WTC11 (cell line): ENCODE results near the gene DNAH8. TPM values are rescaled to one million over a fixed set of nuclear protein-coding genes. Genes with fewer than 3 reads are reported as not detected.

ENCODE experiments used
- ATAC-seq: fragments of 200-7000 bp; cut with Tn5 transposase; 2 replicates; pipeline ENCODE4 v1.10.0; 2021; ENCODE audit warnings: mild to moderate bottlenecking, moderate library complexity
- CTCF ChIA-PET: fragments of 300-600 bp; sonication (Branson Sonifier 250); formaldehyde crosslinking; loops from one replicate; lab custom pipeline; 2021; ENCODE audit warnings: antibody characterized with exemption; lab: Charles Lee
- POLR2A ChIA-PET: fragments of 350-600 bp; sonication (Branson Sonifier 250); formaldehyde crosslinking; loops from one replicate; lab custom pipeline; 2021; ENCODE audit warnings: antibody characterized with exemption; lab: Charles Lee
- DNase-seq: peaks from one replicate; pipeline ENCODE4 v3.0.0; 2021; ENCODE audit warnings: low spot score
- H3K27ac Mint-ChIP-seq: 2 replicates; pipeline ENCODE4 v1.8.0; 2021; ENCODE audit warnings: mixed read lengths
- H3K27me3 Mint-ChIP-seq: 2 replicates; pipeline ENCODE4 v1.8.0; 2021; ENCODE audit warnings: low read depth, mild to moderate bottlenecking, moderate library complexity, mixed read lengths
- H3K36me3 Mint-ChIP-seq: 2 replicates; pipeline ENCODE4 v1.8.0; 2021; ENCODE audit warnings: mixed read lengths
- H3K4me1 Mint-ChIP-seq: 2 replicates; pipeline ENCODE4 v1.8.0; 2022; ENCODE audit warnings: mixed read lengths
- H3K4me3 Mint-ChIP-seq: 2 replicates; pipeline ENCODE4 v1.8.0; 2021; ENCODE audit warnings: mild to moderate bottlenecking, moderate library complexity, mixed read lengths
- H3K9me3 Mint-ChIP-seq: 2 replicates; pipeline ENCODE4 v1.8.0; 2021; ENCODE audit warnings: mixed read lengths
- ATF1 ChIP-seq: sonication (generic); formaldehyde crosslinking; IDR thresholded peaks from 2 replicates; pipeline ENCODE4 v1.8.1; 2023; ENCODE audit warnings: mild to moderate bottlenecking, moderate library complexity, missing genetic modification reagents
- ELF4 ChIP-seq: sonication (generic); formaldehyde crosslinking; IDR thresholded peaks from 2 replicates; pipeline ENCODE4 v1.8.1; 2022; ENCODE audit warnings: low read depth, mild to moderate bottlenecking, moderate library complexity, missing genetic modification reagents
- GTF2I ChIP-seq: fragments of 250-450 bp; sonication (Bioruptor Pico); conservative IDR thresholded peaks from 2 replicates; pipeline ENCODE4 v1.4.0; 2021; ENCODE audit warnings: mild to moderate bottlenecking
- IRF2 ChIP-seq: sonication (generic); formaldehyde crosslinking; IDR thresholded peaks from 2 replicates; pipeline ENCODE4 v1.8.0; 2022; ENCODE audit warnings: low read depth, missing genetic modification reagents, borderline replicate concordance
- JUN ChIP-seq: sonication (generic); formaldehyde crosslinking; IDR thresholded peaks from 2 replicates; pipeline ENCODE4 v1.8.0; 2023; ENCODE audit warnings: mild to moderate bottlenecking, missing genetic modification reagents
- NFE2L1 ChIP-seq: sonication (generic); formaldehyde crosslinking; IDR thresholded peaks from 2 replicates; pipeline ENCODE4 v1.8.1; 2023; ENCODE audit warnings: missing genetic modification reagents
- NFYB ChIP-seq: sonication (generic); formaldehyde crosslinking; conservative IDR thresholded peaks from 2 replicates; pipeline ENCODE4 v1.8.0; 2022; ENCODE audit warnings: low read depth, missing genetic modification reagents
- NR3C1 ChIP-seq: sonication (generic); formaldehyde crosslinking; conservative IDR thresholded peaks from 2 replicates; pipeline ENCODE4 v1.8.1; 2023; ENCODE audit warnings: low read depth, mild to moderate bottlenecking, missing genetic modification reagents
- OVOL2 ChIP-seq: fragments of 250-450 bp; sonication (Bioruptor Pico); IDR thresholded peaks from 2 replicates; pipeline ENCODE4 v1.9.0; 2021; ENCODE audit warnings: mild to moderate bottlenecking, borderline replicate concordance
- TCF7 ChIP-seq: sonication (generic); formaldehyde crosslinking; IDR thresholded peaks from 2 replicates; pipeline ENCODE4 v1.8.0; 2022; ENCODE audit warnings: mild to moderate bottlenecking, low read depth, missing genetic modification reagents, moderate library complexity
- TEAD4 ChIP-seq: sonication (generic); formaldehyde crosslinking; IDR thresholded peaks from 2 replicates; pipeline ENCODE4 v1.8.0; 2022; ENCODE audit warnings: mild to moderate bottlenecking, missing genetic modification reagents
- ZBTB21 ChIP-seq: sonication (generic); formaldehyde crosslinking; IDR thresholded peaks from 2 replicates; pipeline ENCODE4 v1.8.1; 2023; ENCODE audit warnings: mild to moderate bottlenecking, missing genetic modification reagents, borderline replicate concordance
- ZNF138 ChIP-seq: sonication (generic); formaldehyde crosslinking; conservative IDR thresholded peaks from 2 replicates; pipeline ENCODE4 v1.8.1; 2022; ENCODE audit warnings: mild to moderate bottlenecking, moderate library complexity, missing genetic modification reagents
- ZNF317 ChIP-seq: sonication (generic); formaldehyde crosslinking; IDR thresholded peaks from 2 replicates; pipeline ENCODE4 v1.8.1; 2023; ENCODE audit warnings: low read depth, mild to moderate bottlenecking, moderate library complexity, missing genetic modification reagents, borderline replicate concordance
- total RNA-seq: library from RNA; stranded (reverse); gene quantifications from 3 replicates; pipeline ENCODE4 v1.2.3, GENCODE V29; 2021
- TF ChIP-seq, protein P1 (sequence below): sonication (generic); formaldehyde crosslinking; IDR thresholded peaks from 2 replicates; pipeline ENCODE4 v1.8.0; 2023; ENCODE audit warnings: missing genetic modification reagents
- TF ChIP-seq, protein P2 (sequence below): fragments of 250-450 bp; sonication (Bioruptor Pico); IDR thresholded peaks from 2 replicates; pipeline ENCODE4 v1.8.0; 2021; ENCODE audit warnings: mild to moderate bottlenecking
- TF ChIP-seq, protein P3 (sequence below): sonication (generic); formaldehyde crosslinking; IDR thresholded peaks from 2 replicates; pipeline ENCODE4 v1.8.1; 2022; ENCODE audit warnings: mild to moderate bottlenecking, moderate library complexity, missing genetic modification reagents
- TF ChIP-seq, protein P4 (sequence below): fragments of 250-450 bp; sonication (Bioruptor Pico); conservative IDR thresholded peaks from 2 replicates; pipeline ENCODE4 v1.9.0; 2021; ENCODE audit warnings: mild to moderate bottlenecking
- TF ChIP-seq, protein P5 (sequence below): fragments of 250-450 bp; sonication (Bioruptor Pico); IDR thresholded peaks from 2 replicates; pipeline ENCODE4 v1.9.0; 2021; ENCODE audit warnings: moderate library complexity, mild to moderate bottlenecking, inconsistent platforms, borderline replicate concordance
- TF ChIP-seq, protein P6 (sequence below): sonication (generic); formaldehyde crosslinking; IDR thresholded peaks from 2 replicates; pipeline ENCODE4 v1.8.1; 2022; ENCODE audit warnings: low read depth, missing genetic modification reagents, borderline replicate concordance

DNAH8 gene
- total RNA-seq, 1 experiment from 2014 or later: 0.02 TPM

DNA sequence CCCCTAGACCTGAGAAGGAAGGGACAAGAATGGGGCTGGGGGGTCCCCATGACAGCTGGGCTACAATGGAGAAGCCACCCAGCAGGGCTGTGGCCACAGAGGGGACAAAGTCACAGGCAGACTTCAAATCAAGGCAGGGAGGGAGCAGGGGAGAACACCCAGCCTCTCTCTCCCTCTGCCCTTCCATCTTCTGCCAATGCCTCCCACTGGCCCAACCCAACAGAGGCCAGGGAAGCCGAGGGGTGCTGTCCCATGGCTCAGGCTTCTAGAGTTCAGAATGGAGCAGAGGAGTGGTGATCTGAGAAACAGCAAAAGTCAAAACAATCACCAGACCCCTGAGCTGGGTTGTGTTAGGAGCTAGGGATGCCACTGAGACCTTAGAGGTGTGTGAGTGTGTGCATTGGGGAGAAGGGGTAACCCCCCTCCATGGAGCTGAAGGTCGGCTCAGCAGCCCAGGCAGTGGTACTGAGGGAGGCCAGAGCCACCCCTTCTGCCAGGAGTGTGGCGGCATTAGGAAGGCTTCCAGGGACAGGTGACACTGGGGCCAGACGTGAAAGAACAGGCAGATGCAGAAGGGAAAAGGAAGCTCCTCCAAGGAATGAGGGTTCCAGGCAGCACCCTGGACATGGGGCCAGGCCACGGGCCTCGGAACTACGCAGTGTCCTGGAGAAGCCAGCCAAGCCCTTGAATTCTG lies 345.5 kb downstream of the DNAH8 start:
- H3K36me3 Mint-ChIP-seq: no peaks in the 10 kb centered on the region
- no peak overlapping the region for H3K4me3 Mint-ChIP-seq
- H3K9me3 Mint-ChIP-seq: no peaks in the 10 kb centered on the region
- ChIA-PET POLR2A (no interaction called here), CTCF (interaction anchor here (1.1 to 2.7 kb wide), 4 partner anchors 31 to 242 kb away, joined by 4 to 11 read pairs (median 4); no protein-coding TSS in a partner anchor)
- H3K27ac Mint-ChIP-seq: no peak overlapping the region; the same call in 1 of the 2 replicates
- no peaks in the 10 kb centered on the region for H3K27me3 Mint-ChIP-seq
- DNase-seq: no peak
- H3K4me1 Mint-ChIP-seq: no peaks in the 10 kb centered on the region
- ATAC-seq: no peak
- TF ChIP-seq ZNF317 (CRISPR knock-in tag): no peak
- no peak for TF ChIP-seq ATF1 (CRISPR knock-in tag)
- no peak for TF ChIP-seq IRF2 (CRISPR knock-in tag)
- no peak for TF ChIP-seq ELF4
- no peak for TF ChIP-seq NR3C1
- TF ChIP-seq NFYB (CRISPR knock-in tag): no peak
- TF ChIP-seq JUN (CRISPR knock-in tag): no peak
- TF ChIP-seq NFE2L1 (CRISPR knock-in tag): no peak
- no peak for TF ChIP-seq TEAD4 (CRISPR knock-in tag)
- TF ChIP-seq, protein P1, sequence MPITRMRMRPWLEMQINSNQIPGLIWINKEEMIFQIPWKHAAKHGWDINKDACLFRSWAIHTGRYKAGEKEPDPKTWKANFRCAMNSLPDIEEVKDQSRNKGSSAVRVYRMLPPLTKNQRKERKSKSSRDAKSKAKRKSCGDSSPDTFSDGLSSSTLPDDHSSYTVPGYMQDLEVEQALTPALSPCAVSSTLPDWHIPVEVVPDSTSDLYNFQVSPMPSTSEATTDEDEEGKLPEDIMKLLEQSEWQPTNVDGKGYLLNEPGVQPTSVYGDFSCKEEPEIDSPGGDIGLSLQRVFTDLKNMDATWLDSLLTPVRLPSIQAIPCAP: no peak
- no peak for TF ChIP-seq OVOL2 (CRISPR knock-in tag)
- no peak for TF ChIP-seq ZBTB21
- TF ChIP-seq, protein P2, sequence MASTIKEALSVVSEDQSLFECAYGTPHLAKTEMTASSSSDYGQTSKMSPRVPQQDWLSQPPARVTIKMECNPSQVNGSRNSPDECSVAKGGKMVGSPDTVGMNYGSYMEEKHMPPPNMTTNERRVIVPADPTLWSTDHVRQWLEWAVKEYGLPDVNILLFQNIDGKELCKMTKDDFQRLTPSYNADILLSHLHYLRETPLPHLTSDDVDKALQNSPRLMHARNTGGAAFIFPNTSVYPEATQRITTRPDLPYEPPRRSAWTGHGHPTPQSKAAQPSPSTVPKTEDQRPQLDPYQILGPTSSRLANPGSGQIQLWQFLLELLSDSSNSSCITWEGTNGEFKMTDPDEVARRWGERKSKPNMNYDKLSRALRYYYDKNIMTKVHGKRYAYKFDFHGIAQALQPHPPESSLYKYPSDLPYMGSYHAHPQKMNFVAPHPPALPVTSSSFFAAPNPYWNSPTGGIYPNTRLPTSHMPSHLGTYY (CRISPR knock-in tag): no peak
- TF ChIP-seq, protein P3, sequence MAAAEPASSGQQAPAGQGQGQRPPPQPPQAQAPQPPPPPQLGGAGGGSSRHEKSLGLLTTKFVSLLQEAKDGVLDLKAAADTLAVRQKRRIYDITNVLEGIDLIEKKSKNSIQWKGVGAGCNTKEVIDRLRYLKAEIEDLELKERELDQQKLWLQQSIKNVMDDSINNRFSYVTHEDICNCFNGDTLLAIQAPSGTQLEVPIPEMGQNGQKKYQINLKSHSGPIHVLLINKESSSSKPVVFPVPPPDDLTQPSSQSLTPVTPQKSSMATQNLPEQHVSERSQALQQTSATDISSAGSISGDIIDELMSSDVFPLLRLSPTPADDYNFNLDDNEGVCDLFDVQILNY: no peak
- TF ChIP-seq, protein P4, sequence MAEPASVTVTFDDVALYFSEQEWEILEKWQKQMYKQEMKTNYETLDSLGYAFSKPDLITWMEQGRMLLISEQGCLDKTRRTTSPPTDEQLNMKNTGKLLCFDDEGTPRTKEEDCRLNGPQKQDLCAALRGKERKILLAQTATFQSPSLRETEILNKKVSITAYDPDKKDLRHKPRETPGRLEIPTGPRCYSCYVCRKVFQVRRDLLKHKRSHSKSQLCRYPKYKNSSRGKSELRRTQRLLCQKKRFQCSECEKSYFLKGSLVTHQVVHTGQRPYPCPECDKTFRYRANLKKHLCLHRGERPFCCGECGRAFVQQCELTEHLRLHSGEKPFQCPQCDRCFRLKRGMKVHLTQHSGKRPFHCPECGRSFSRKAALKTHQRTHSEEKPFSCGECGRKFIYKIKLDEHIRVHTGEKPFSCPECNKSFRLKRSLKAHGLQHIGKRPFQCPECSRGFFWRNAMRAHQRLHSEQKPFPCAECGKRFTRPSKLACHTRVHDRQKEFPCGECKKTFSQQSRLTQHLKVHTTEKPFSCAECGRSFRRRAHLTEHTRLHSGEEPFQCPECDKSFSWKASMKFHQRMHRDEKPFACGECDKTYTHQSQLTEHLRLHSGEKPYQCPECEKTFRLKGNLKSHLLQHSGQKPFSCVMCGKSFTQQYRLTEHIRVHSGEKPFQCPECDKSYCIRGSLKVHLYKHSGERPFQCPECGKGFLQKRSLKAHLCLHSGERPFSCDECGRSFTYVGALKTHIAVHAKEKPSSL: no peak
- TF ChIP-seq, protein P5, sequence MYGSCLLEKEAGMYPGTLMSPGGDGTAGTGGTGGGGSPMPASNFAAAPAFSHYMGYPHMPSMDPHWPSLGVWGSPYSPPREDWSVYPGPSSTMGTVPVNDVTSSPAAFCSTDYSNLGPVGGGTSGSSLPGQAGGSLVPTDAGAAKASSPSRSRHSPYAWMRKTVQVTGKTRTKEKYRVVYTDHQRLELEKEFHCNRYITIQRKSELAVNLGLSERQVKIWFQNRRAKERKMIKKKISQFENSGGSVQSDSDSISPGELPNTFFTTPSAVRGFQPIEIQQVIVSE (CRISPR knock-in tag): no peak
- no peak for TF ChIP-seq GTF2I (CRISPR knock-in tag)
- TF ChIP-seq, protein P6, sequence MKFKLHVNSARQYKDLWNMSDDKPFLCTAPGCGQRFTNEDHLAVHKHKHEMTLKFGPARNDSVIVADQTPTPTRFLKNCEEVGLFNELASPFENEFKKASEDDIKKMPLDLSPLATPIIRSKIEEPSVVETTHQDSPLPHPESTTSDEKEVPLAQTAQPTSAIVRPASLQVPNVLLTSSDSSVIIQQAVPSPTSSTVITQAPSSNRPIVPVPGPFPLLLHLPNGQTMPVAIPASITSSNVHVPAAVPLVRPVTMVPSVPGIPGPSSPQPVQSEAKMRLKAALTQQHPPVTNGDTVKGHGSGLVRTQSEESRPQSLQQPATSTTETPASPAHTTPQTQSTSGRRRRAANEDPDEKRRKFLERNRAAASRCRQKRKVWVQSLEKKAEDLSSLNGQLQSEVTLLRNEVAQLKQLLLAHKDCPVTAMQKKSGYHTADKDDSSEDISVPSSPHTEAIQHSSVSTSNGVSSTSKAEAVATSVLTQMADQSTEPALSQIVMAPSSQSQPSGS (CRISPR knock-in tag): no peak
- no peak for TF ChIP-seq TCF7
- TF ChIP-seq ZNF138 (CRISPR knock-in tag): no peak
